Bronchial epithelial cell (primary cell): Measurements from ENCODE around the gene OCIAD1. TPM values are rescaled to one million over a fixed set of nuclear protein-coding genes. Genes with fewer than 3 reads are reported as not detected.
A peak's percentile ranks its signal among the peaks of the same experiment; 100 is the strongest.
"Not testable (repeated sequence)": the region's sequence is repeated elsewhere in the genome, so short reads cannot be mapped to it uniquely, and the experiment has no call there.

Experiments used
- DNase-seq: peaks from one replicate; pipeline ENCODE4 v3.0.0-alpha.2; 2010; ENCODE audit warnings: low read depth
- FAIRE-seq: peaks from 2 replicates; lab custom pipeline; 2011; peaks lifted over from hg19 to GRCh38; lab: Jason Lieb, UNC
- H3K27me3 ChIP-seq: 2 replicates; pipeline ENCODE4 v1.5.1; 2011; ENCODE audit warnings: low read length; ENCODE audit not compliant: control insufficient read depth, insufficient read depth
- H3K36me3 ChIP-seq: 2 replicates; pipeline ENCODE4 v1.5.1; 2011; ENCODE audit warnings: low read length; ENCODE audit not compliant: control insufficient read depth, insufficient read depth
- H3K4me3 ChIP-seq: 2 replicates; pipeline ENCODE4 v1.5.1; 2011; ENCODE audit warnings: mild to moderate bottlenecking, low read depth, low read length, control low read depth
- total RNA-seq: library from RNA; depleted of rRNA; stranded (reverse); fragments of >200 nt; gene quantifications from 2 replicates; pipeline ENCODE4 v1.2.1, GENCODE V29; 2014
- TF ChIP-seq, protein P1 (sequence below): IDR thresholded peaks from 2 replicates; pipeline ENCODE4 v1.5.1; 2011; ENCODE audit warnings: mild to moderate bottlenecking, moderate library complexity, low read length, control low read depth, inconsistent platforms; ENCODE audit not compliant: insufficient read depth, severe bottlenecking

OCIAD1 gene
- total RNA-seq, 1 donor from 2014 or later: 97.1 TPM

DNA sequence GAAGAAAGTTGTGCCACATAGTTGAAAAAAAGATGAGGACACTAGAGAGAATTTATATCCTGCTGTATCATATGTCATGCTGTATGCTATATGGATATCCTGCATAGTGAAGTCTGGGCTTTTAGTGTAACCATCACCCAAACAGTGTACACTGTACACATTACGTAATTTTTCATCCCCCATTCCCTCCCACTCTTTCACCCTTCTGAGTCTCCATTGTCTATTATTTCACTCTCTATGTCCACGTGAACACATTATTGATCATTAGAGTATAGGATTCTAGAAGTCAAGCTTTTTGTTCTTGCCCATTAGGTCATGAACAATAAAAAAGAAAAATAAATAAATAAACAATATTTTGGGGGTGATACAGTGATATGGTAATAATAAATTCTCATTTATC is 32.8 kb upstream of the OCIAD1 start:
- no peak overlapping the region for H3K4me3 ChIP-seq
- H3K36me3 ChIP-seq: no peaks in the 10 kb centered on the region
- FAIRE-seq (no peak), DNase-seq (no peak)
- H3K27me3 ChIP-seq: no peaks in the 10 kb centered on the region
- TF ChIP-seq, protein P1, sequence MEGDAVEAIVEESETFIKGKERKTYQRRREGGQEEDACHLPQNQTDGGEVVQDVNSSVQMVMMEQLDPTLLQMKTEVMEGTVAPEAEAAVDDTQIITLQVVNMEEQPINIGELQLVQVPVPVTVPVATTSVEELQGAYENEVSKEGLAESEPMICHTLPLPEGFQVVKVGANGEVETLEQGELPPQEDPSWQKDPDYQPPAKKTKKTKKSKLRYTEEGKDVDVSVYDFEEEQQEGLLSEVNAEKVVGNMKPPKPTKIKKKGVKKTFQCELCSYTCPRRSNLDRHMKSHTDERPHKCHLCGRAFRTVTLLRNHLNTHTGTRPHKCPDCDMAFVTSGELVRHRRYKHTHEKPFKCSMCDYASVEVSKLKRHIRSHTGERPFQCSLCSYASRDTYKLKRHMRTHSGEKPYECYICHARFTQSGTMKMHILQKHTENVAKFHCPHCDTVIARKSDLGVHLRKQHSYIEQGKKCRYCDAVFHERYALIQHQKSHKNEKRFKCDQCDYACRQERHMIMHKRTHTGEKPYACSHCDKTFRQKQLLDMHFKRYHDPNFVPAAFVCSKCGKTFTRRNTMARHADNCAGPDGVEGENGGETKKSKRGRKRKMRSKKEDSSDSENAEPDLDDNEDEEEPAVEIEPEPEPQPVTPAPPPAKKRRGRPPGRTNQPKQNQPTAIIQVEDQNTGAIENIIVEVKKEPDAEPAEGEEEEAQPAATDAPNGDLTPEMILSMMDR: no peak

DNA sequence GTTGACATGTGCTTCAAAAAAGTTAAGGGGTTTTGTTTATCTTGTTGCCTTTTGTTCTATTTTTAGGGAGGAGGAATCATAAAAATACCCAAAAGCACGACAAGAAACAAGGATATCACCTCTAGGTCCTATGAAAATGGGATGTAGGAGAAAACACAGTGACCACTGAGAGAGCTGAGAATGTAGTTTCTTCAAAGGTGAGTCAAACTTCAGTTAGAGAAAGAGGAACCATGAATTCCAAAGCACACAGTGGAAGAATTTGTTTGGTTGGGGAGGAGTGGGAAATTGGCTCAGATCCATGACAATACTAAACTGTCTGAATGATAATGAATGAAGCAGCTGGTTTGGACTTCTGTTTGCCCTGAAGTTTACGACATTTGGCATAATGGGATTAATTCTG is 31.7 kb upstream of the OCIAD1 start:
- TF ChIP-seq, protein P1: no peak
- FAIRE-seq: no peak
- no peak for DNase-seq
- Histone ChIP-seq H3K27me3 (no peaks in the 10 kb centered on the region), H3K4me3 (no peak overlapping the region), H3K36me3 (no peaks in the 10 kb centered on the region)

- not testable (repeated sequence) for DNase-seq, FAIRE-seq
These were observed 30.7 kb upstream of the OCIAD1 start for GRCh38 chr4:48800155-48800554.

GRCh38 chr4:48801016-48801715 is 29.7 kb upstream of the OCIAD1 start:
- FAIRE-seq: no peak
- TF ChIP-seq, protein P1: no peak
- no peak for DNase-seq
- H3K4me3 ChIP-seq: no peak overlapping the region
- no peaks in the 10 kb centered on the region for H3K27me3 ChIP-seq
- H3K36me3 ChIP-seq: no peaks in the 10 kb centered on the region

More at GRCh38 chr4:48800155-48800554, 30.7 kb upstream of the OCIAD1 start:
- H3K27me3 ChIP-seq, H3K36me3 ChIP-seq, H3K4me3 ChIP-seq: not testable (repeated sequence)

DNA sequence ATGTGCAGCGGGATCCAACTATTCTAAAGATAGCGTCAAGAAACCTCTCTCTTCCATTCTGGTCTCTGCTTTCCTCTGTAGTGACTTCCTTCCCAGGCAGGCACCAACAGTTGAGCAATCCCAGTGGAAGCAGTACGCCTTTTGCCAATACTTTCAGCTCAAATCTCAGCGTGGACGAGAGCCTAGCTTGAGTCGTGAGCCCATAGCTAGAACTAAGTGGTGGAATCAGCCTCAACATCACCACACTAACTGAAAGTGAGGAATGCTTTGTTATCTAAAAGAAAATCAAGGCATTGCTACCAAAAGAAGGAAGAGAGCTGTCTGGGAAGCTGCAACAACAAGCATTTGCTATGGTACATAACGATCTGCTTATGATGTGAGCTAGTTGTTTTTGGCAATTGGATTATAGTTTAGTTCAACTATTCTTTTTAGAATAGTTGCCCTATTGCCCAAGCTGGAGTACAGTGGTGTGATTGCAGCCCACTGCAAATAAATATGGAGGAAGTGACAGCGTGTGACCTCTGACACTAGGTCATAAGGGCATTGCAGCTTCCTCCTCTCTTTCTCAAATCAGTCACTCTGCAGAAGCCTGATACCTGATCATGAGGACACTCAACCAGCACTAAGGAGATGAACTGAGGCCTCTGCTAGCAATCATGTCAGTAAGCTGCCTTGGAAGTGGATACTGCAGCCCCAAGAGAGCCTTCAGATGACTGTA is 26.1 kb upstream of the OCIAD1 start:
- FAIRE-seq: peak; percentile 23
- TF ChIP-seq, protein P1: no peak

GRCh38 chr4:48812866-48813265 is 18.0 kb upstream of the OCIAD1 start:
- TF ChIP-seq, protein P1: no peak
- Histone ChIP-seq H3K4me3 (no peak overlapping the region), H3K27me3 (no peaks in the 10 kb centered on the region), H3K36me3 (no peaks in the 10 kb centered on the region)
- FAIRE-seq (no peak), DNase-seq (no peak)

More for the DNA sequence above, 26.1 kb upstream of the OCIAD1 start:
- Histone ChIP-seq H3K36me3 (no peaks in the 10 kb centered on the region), H3K4me3 (no peak overlapping the region), H3K27me3 (no peaks in the 10 kb centered on the region)
- DNase-seq: no peak
